NCI-H1694 (cell line): ENCODE results near the gene KRTAP4-5.
"Not testable (repeated sequence)": the region's sequence is repeated elsewhere in the genome, so short reads cannot be mapped to it uniquely, and the experiment has no call there.

Experiments
- DNase-seq: peaks from one replicate; lab custom pipeline; 2025; lab: John Stamatoyannopoulos, UW

Gene KRTAP4-5

DNA sequence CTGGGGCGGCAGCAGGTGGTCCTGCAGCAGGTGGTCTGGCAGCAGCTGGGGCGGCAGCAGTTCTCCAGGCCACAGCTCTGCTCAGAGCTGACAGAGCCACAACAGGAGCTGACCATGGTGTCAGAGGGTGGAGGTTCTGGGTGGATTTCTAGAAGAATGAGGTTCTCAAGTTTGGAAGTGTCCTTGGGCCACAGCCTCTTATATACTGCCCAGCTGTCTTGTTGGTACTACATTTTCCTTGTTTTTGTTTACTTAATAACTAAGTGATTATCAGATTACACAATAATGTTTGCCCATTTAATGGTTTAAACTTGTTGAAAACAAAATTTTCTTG lies at the start of gene KRTAP4-5:
Gene KRTAP4-5 (minus strand): TSS at position 174 of the 334 bp plus-strand sequence. CDS start 58 bp downstream, at position 116.
- no peak for DNase-seq

DNA sequence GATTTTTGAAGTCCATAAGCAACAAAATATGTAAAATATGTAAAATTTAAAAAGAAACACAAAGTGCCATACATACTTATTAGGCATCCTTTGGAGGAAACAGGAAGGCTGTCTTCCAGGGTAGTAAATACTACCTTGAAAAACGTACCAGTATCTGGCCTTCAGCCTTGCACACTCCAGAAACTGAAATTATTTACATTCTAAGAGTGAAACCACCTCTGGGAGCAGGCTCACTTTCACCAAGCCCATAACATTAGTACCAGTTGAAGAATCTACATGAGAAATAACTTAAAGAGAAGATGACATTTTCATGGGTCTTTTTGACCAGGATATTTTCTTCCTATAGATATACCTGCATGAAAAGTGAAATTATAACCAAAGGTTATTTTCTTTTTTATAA lies 46.4 kb upstream of the KRTAP4-5 start:
- no peak for DNase-seq

DNA sequence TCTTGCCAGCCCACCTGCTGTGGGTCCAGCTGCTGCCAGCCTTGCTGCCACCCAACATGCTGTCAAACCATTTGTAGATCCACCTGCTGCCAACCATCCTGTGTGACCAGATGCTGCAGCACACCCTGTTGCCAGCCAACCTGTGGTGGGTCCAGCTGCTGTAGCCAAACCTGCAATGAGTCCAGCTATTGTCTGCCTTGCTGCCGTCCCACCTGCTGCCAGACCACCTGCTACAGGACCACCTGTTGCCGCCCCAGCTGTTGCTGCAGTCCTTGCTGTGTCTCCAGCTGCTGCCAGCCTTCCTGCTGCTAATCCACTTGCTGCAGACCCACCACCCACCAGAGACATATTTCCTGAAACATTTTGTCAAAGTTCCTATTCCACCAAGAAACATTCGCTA lies 40.7 kb upstream of the KRTAP4-5 start:
- DNase-seq: no peak

DNA sequence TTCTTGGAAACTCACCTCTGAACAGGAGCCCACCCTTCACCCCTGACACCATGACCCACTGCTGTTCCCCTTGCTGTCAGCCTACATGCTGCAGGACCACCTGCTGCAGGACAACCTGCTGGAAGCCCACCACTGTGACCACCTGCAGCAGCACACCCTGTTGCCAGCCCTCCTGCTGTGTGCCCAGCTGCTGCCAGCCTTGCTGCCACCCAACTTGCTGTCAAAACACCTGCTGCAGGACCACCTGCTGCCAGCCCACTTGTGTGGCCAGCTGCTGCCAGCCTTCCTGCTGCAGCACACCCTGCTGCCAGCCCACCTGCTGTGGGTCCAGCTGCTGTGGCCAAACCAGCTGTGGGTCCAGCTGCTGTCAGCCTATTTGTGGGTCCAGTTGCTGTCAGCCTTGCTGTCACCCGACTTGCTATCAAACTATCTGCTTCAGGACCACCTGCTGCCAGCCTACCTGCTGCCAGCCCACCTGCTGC lies 40.3 kb upstream of the KRTAP4-5 start, which contains the start of gene KRTAP9-1:
Gene KRTAP9-1 (plus strand): TSS at position 51 of the 482 bp plus-strand sequence. CDS start 0 bp downstream, at position 51.
- DNase-seq: not testable (repeated sequence)

DNA sequence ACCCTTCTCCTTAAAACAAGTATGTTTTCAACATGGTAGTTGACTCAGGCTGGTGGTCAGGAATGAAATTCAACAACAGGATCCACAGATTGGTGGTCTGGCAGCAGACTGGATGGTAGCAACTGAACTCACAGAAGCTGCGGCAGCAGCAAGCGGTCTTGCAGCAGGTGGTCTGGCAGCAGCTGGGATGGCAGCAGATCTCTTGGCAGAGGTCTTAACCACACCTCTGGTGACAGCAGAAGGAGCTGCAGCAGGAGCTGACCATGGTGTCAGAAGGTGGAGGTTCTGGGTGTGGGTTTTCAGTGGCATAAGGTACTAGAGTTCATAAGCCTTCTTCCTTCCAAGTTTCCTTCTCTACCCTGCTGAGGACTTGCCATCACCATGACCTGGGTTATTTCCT lies 37.2 kb upstream of the KRTAP4-5 start:
- DNase-seq: no peak

DNA sequence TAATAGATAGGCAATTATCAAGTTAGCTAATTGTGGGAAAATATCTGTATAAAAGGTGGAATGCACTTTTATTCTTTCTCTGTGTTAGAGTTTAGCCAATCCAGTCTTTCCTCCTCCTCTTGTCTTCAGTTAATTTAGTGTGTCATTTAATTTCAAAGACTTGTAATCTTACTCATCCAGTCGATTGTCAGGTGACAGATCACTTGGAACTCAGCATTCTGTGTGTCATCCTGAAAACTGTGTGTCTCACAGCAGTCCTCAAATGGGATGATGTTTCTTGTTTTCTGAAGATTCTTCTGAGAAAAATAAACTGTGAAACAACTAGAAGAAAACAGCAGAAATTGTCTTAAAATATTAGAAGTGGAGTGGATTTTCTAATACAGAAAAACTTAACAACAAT lies 35.4 kb upstream of the KRTAP4-5 start:
- DNase-seq: no peak

- DNase-seq: no peak
Observed at GRCh38 chr17:41184480-41184961, 34.9 kb upstream of the KRTAP4-5 start, which contains the start of gene KRTAP4-1. TSS of gene KRTAP4-1 (minus strand) at chr17:41184911. CDS start at chr17:41184854, 57 bp downstream.

- no peak for DNase-seq
Observed at GRCh38 chr17:41178843-41179616, 29.4 kb upstream of the KRTAP4-5 start.

DNA sequence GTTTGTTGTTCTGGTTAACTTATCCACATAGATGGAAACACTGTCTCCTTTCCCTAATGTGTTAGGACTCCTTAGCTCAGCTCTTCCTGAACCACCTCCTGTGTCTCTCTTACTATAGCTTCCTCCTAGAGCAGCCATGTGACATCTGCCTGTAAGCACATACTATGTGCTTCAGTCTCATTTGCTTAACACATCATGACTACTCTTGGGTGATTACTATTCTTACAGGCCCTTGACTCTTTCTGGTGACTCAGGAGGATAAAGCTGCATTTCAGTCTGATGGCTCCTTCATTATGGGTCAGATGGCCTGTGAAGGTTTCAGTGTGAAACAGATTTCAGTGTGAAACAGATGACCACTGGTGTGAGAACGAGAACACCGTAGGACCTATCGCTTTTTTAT lies 28.7 kb upstream of the KRTAP4-5 start:
- DNase-seq: no peak

GRCh38 chr17:41177727-41178271 lies 28.2 kb upstream of the KRTAP4-5 start, which contains the start of gene KRTAP4-2:
TSS of gene KRTAP4-2 (minus strand) at chr17:41178221. CDS start at chr17:41178164, 57 bp downstream.
- DNase-seq: no peak

GRCh38 chr17:41176744-41177387 lies 27.2 kb upstream of the KRTAP4-5 start:
- no peak for DNase-seq

DNA sequence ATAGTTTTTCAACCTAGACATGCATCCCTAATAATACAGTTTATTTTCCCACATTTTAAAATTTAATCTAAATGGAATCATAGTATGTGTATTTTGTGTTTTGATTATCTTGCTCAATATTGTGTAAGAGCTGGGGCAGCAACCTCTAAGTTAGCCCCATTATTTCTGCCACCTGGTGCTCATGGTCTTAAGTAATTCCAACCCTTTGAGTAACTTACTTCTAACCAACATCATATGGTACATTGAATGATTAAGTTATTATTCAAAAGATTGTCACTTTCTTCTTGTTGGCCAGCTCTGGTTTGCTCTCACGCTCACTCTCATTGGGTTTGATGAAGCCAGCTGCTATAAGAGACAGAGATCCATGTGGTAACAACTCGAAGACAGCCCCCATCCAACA lies 22.3 kb upstream of the KRTAP4-5 start:
- DNase-seq: no peak

DNA sequence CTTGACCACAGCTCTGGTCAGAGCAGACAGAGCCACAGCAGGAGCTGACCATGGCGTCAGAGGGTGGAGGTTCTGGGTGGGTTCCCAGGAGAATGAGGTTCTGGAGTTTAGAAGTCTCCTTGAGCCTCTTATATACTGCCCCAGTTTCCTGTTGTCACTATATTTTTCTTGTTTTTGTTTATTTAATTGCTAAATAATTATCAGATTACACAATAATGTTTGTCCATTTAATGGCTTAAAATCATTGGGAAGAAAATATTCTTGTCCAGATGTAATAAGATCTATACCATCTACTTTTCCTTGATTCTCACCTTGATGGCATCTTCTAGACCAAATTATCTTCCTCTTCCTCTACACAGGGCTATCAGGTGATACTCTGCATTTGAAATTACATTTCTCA lies 18.5 kb upstream of the KRTAP4-5 start, which contains the start of gene KRTAP4-3:
Gene KRTAP4-3 (minus strand): TSS at position 101 of the 400 bp plus-strand sequence. CDS start 49 bp downstream, at position 52.
- DNase-seq: no peak

DNA sequence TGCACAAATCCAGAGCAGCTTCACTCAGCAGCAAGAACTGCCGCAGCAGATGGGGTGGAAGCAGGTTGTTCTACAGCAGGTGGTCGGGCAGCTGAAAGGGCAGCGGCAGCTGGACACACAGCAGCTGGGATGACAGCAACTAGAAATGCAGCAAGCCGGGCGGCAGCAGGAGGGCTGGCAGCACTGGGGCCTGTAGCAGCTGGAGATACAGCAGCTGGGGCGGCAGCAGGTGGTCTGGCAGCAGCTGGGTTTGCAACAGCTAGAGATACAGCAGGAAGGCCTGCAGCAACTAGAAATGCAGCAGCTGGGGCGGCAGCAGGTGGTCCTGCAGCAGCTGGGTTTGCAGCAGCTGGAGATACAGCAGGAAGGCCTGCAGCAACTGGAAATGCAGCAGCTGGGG lies 17.9 kb upstream of the KRTAP4-5 start:
- no peak for DNase-seq

GRCh38 chr17:41163828-41164227 lies 14.2 kb upstream of the KRTAP4-5 start:
- DNase-seq: no peak

DNA sequence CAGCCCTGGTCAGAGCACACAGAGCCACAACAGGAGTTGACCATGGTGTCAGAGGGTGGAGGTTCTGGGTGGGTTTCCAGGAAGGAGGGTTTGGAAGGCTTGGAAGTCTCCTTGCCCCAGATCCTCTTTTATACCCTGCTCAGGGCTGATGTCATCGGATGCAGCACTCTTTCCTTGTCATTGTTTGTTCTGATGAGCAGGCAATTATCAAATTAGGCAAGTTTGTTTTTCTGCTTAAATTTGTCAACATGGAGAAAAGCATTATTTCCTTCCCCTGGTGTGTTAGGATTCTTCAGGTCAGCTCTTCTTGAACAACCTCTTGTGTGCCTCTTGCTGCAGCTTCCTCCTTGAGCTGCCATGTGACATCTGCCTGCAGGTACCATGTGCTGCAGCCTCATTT lies 11.0 kb upstream of the KRTAP4-5 start, which contains the start of gene KRTAP4-4:
Gene KRTAP4-4 (minus strand): TSS at position 101 of the 400 bp plus-strand sequence. CDS start 57 bp downstream, at position 44.
- DNase-seq: no peak

DNA sequence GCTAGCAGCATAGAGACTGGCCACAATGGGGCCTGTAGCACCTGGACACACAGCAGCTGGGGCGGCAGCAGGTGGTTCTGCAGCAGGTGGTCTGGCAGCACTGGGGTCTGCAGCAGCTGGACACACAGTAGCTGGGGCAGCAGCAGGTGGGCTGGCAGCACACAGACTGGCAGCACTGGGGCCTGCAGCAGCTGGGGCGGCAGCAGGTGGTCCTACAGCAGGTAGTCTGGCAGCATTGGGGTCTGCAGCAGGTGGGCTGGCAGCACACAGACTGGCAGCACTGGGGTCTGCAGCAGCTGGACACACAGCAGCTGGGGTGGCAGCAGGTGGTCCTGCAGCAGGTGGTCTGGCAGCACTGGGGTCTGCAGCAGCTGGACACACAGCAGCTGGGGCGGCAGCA lies 10.6 kb upstream of the KRTAP4-5 start:
- not testable (repeated sequence) for DNase-seq

GRCh38 chr17:41153856-41154255 lies 4.2 kb upstream of the KRTAP4-5 start:
- DNase-seq: no peak

- DNase-seq: no peak
Observed at GRCh38 chr17:41151525-41151924, 1.9 kb upstream of the KRTAP4-5 start.

- DNase-seq: no peak
Observed at GRCh38 chr17:41150026-41150425, 401 bp upstream of the KRTAP4-5 start.

GRCh38 chr17:41148971-41149651 lies 514 bp downstream of the KRTAP4-5 start:
- DNase-seq: not testable (repeated sequence)
